A549 (cell line): ENCODE data around the gene GORASP1.

Experiments used
- BHLHE40 ChIP-seq: IDR thresholded peaks from 2 replicates; pipeline ENCODE4 v1.6.1; 2012; ENCODE audit warnings: low read depth, low read length, inconsistent platforms
- CEBPB ChIP-seq, 2 experiments: fragments of >200 bp in 1 of 2; sonication (Bioruptor Twin) in 1 of 2; formaldehyde crosslinking in 1 of 2; IDR thresholded peaks; 2 replicates each; pipeline ENCODE4 v1.6.1; 2012 to 2016
- ESRRA ChIP-seq: fragments of 150-350 bp; IDR thresholded peaks from 2 replicates; pipeline ENCODE4 v1.6.1; 2014; ENCODE audit warnings: mild to moderate bottlenecking, low read length, borderline replicate concordance
- FOSL2 ChIP-seq, 2 experiments: fragments of 450-650 bp in 1 of 2; fragments of >200 bp in 1 of 2; sonication (Bioruptor Twin) in 1 of 2; formaldehyde crosslinking; IDR thresholded peaks; 2 replicates each; pipeline versions ENCODE4 v1.5.0 to v1.6.1; 2016 to 2020; ENCODE audit warnings: mild to moderate bottlenecking in 1 of 2, moderate library complexity in 1 of 2
- JUNB ChIP-seq: fragments of >200 bp; sonication (Bioruptor Twin); formaldehyde crosslinking; IDR thresholded peaks from 2 replicates; pipeline ENCODE4 v1.6.1; 2016
- POLR2A ChIP-seq: IDR thresholded peaks from 2 replicates; pipeline ENCODE4 v1.6.1; 2012; ENCODE audit warnings: mild to moderate bottlenecking, low read length
- RARB ChIP-seq: fragments of 250-450 bp; sonication (Bioruptor Pico); IDR thresholded peaks from 2 replicates; pipeline ENCODE4 v1.8.0; 2021; ENCODE audit warnings: mild to moderate bottlenecking, moderate library complexity
- RFX5 ChIP-seq: fragments of 450-650 bp; IDR thresholded peaks from 2 replicates; pipeline ENCODE4 v1.7.1; 2014; ENCODE audit warnings: antibody characterized with exemption, mild to moderate bottlenecking, moderate library complexity
- TF ChIP-seq, protein P1 (sequence below): fragments of >200 bp; sonication (Bioruptor Twin); formaldehyde crosslinking; IDR thresholded peaks from 3 replicates; pipeline ENCODE4 v1.5.1; 2016
- TF ChIP-seq, protein P2 (sequence below): IDR thresholded peaks from 2 replicates; pipeline ENCODE4 v1.6.1; 2012

- TF ChIP-seq, protein P1, sequence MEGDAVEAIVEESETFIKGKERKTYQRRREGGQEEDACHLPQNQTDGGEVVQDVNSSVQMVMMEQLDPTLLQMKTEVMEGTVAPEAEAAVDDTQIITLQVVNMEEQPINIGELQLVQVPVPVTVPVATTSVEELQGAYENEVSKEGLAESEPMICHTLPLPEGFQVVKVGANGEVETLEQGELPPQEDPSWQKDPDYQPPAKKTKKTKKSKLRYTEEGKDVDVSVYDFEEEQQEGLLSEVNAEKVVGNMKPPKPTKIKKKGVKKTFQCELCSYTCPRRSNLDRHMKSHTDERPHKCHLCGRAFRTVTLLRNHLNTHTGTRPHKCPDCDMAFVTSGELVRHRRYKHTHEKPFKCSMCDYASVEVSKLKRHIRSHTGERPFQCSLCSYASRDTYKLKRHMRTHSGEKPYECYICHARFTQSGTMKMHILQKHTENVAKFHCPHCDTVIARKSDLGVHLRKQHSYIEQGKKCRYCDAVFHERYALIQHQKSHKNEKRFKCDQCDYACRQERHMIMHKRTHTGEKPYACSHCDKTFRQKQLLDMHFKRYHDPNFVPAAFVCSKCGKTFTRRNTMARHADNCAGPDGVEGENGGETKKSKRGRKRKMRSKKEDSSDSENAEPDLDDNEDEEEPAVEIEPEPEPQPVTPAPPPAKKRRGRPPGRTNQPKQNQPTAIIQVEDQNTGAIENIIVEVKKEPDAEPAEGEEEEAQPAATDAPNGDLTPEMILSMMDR, result no peak
- no peak for TF ChIP-seq CEBPB (IDR thresholded peaks at IDR 0.05)
- TF ChIP-seq, protein P2, sequence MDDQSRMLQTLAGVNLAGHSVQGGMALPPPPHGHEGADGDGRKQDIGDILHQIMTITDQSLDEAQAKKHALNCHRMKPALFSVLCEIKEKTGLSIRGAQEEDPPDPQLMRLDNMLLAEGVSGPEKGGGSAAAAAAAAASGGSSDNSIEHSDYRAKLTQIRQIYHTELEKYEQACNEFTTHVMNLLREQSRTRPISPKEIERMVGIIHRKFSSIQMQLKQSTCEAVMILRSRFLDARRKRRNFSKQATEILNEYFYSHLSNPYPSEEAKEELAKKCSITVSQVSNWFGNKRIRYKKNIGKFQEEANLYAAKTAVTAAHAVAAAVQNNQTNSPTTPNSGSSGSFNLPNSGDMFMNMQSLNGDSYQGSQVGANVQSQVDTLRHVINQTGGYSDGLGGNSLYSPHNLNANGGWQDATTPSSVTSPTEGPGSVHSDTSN, result no peak
- no peak for TF ChIP-seq POLR2A
- TF ChIP-seq BHLHE40, result no peak
- no peak for TF ChIP-seq ESRRA
- no peak for TF ChIP-seq RARB (CRISPR knock-in tag)
- TF ChIP-seq RFX5, result no peak
- no peak for TF ChIP-seq JUNB
- no peak for TF ChIP-seq FOSL2 (IDR thresholded peaks at IDR 0.05)
- TF ChIP-seq FOSL2 (CRISPR knock-in tag; IDR thresholded peaks at IDR 0.05), result no peak
These were observed 30.1 kb upstream of the GORASP1 start for GRCh38 chr3:39137435-39137936.
